PC-3 (cell line): Measurements from ENCODE around the gene UBAC2. TPM values are rescaled to one million over a fixed set of nuclear protein-coding genes. Genes with fewer than 3 reads are reported as not detected.

ENCODE experiments used
- ATAC-seq: fragments of 200-7000 bp; cut with Tn5 transposase; 2 replicates; pipeline ENCODE4 v1.9.1; 2020; ENCODE audit warnings: mild to moderate bottlenecking, moderate library complexity
- BruUV-seq: library from RNA; stranded (reverse); fragments of 400-500 nt; replicated peaks from 2 replicates; lab custom pipeline; 2021; lab: Mats Ljungman, UMichigan
- CTCF ChIA-PET: fragments of 300-600 bp; sonication (Branson Sonifier 250); formaldehyde crosslinking; loops from one replicate; lab custom pipeline; 2022; ENCODE audit warnings: antibody characterized with exemption; lab: Charles Lee
- POLR2A ChIA-PET: fragments of 300-600 bp; sonication (Branson Sonifier 250); formaldehyde crosslinking; loops from one replicate; lab custom pipeline; 2022; ENCODE audit warnings: antibody characterized with exemption; ENCODE audit not compliant: unreplicated experiment; lab: Charles Lee
- DNase-seq: peaks from one replicate; pipeline ENCODE4 v3.0.0-alpha.2; 2015
- H2AFZ ChIP-seq: fragments of 300-600 bp; sonication (generic); 2 replicates; pipeline ENCODE4 v1.6.0; 2016; ENCODE audit warnings: antibody characterized with exemption, low read length
- H3F3A ChIP-seq: fragments of 300-600 bp; sonication (generic); one replicate; pipeline ENCODE4 v1.6.0; 2017; ENCODE audit warnings: antibody characterized with exemption, low read length, control low read depth, mild to moderate bottlenecking; ENCODE audit not compliant: unreplicated experiment
- H3K27ac ChIP-seq: fragments of 300-600 bp; sonication (generic); 2 replicates; pipeline ENCODE4 v1.5.1; 2016; ENCODE audit warnings: mild to moderate bottlenecking, low read length
- H3K27me3 ChIP-seq: fragments of 300-600 bp; sonication (generic); 2 replicates; pipeline ENCODE4 v1.6.1; 2016; ENCODE audit warnings: low read length, mixed read lengths
- H3K36me3 ChIP-seq: fragments of 300-600 bp; sonication (generic); 2 replicates; pipeline ENCODE4 v1.6.1; 2016; ENCODE audit warnings: low read depth, mixed run types, low read length, mixed read lengths
- H3K4me1 ChIP-seq: fragments of 300-600 bp; sonication (generic); 2 replicates; pipeline ENCODE4 v1.5.1; 2016; ENCODE audit warnings: low read length; ENCODE audit not compliant: insufficient read depth
- H3K4me2 ChIP-seq: fragments of 300-600 bp; sonication (generic); 2 replicates; pipeline ENCODE4 v1.6.0; 2016; ENCODE audit warnings: low read length
- H3K4me3 ChIP-seq: fragments of 300-600 bp; sonication (generic); 2 replicates; pipeline ENCODE4 v1.5.1; 2016; ENCODE audit warnings: mild to moderate bottlenecking, low read length, mixed read lengths
- H3K79me2 ChIP-seq: fragments of 300-600 bp; sonication (generic); 2 replicates; pipeline ENCODE4 v1.6.1; 2017; ENCODE audit warnings: low read length, mixed read lengths
- H3K9ac ChIP-seq: fragments of 300-600 bp; sonication (generic); 2 replicates; pipeline ENCODE4 v1.6.0; 2016; ENCODE audit warnings: mild to moderate bottlenecking, low read length
- H3K9me2 ChIP-seq: fragments of 300-600 bp; sonication (generic); replicated peaks from 2 replicates; pipeline ENCODE4 v1.6.1; 2016; ENCODE audit warnings: mixed run types, low read length, mixed read lengths
- H3K9me3 ChIP-seq: fragments of 300-600 bp; sonication (generic); 2 replicates; pipeline ENCODE4 v1.6.1; 2016; ENCODE audit warnings: low read length, mixed read lengths
- H4K20me1 ChIP-seq: fragments of 300-600 bp; sonication (generic); 2 replicates; pipeline ENCODE4 v1.6.1; 2016; ENCODE audit warnings: low read length, mixed read lengths
- EZH2 ChIP-seq: fragments of 300-600 bp; sonication (generic); IDR thresholded peaks from one replicate; pipeline ENCODE4 v1.6.1; 2017; ENCODE audit warnings: antibody characterized with exemption, mild to moderate bottlenecking, low read length; ENCODE audit not compliant: unreplicated experiment
- EZH2phosphoT487 ChIP-seq: fragments of 300-600 bp; sonication (generic); IDR thresholded peaks from 2 replicates; pipeline ENCODE4 v1.6.1; 2018; ENCODE audit warnings: mild to moderate bottlenecking, antibody characterized with exemption, low read length, borderline replicate concordance
- intact Hi-C: fragments of 100-400 bp; cut with micrococcal nuclease; formaldehyde crosslinking; loops from 2 replicates; pipeline ENCODE4 v1.9.0; 2023
- total RNA-seq: library from RNA; depleted of rRNA; stranded (reverse); fragments of >200 nt; gene quantifications from 2 replicates; pipeline ENCODE4 v1.2.3, GENCODE V29; 2014
- TF ChIP-seq, protein P1 (sequence below): fragments of 300-600 bp; sonication (generic); conservative IDR thresholded peaks from 2 replicates; pipeline ENCODE4 v1.5.1; 2017; ENCODE audit warnings: antibody characterized with exemption, low read depth, mild to moderate bottlenecking, low read length

UBAC2 gene
- total RNA-seq, 1 experiment from 2014 or later = 34.5 TPM

DNA sequence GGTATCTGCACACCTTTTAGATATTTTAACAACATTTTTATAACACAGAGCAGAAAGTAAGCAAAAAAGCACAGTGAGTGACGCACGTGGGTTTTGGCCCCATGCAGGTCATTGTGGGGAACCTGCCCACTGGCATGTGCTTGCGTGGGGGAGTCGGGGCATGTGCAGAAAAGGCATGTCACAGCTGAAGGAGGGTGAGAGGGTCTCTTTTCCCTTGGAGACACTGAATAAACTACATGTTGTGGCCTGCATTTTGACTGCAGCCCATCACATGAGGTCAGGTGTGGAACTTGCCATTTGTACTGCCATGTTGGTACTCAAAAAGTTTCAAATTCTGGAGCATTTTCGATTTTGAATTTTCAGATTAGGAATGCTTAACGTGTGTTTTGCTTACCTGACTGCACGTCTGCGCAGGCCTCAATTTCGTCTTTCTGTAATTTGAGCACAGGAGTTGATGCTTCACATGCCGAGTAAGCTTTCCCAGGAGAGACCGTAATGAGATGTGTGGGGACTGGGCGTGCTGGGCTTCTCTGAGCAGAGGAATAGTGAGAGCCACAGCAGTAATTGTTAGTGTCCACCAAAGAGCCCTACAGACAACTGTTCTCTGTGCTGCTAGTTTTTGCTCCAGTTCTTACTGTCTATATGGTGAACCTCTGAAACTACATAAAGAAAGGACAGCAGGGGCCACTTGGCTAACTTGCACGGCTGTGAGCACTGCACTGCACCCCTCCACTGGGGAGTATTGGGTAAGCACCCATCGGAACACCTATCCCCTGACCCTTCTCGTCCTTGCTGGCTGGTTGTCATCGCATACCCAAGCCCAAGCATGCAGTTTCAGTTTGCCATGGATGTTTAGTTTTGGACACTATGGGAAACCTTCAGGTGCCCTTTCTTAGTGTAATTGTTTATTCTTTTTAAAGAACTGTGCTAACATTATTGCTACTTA is 179.5 kb downstream of the UBAC2 start:
- ATAC-seq (no peak), DNase-seq (no peak)
- no TSS peak for BruUV-seq
- H3K4me2 ChIP-seq = no peak overlapping the region
- POLR2A ChIA-PET = no interaction called here
- no peak overlapping the region for H3K4me3 ChIP-seq
- no peaks in the 10 kb centered on the region for H3K27me3 ChIP-seq
- H3K9ac ChIP-seq = no peak overlapping the region
- H4K20me1 ChIP-seq = no peaks in the 10 kb centered on the region
- no peak for TF ChIP-seq EZH2phosphoT487
- no peak for TF ChIP-seq EZH2
- TF ChIP-seq, protein P1, sequence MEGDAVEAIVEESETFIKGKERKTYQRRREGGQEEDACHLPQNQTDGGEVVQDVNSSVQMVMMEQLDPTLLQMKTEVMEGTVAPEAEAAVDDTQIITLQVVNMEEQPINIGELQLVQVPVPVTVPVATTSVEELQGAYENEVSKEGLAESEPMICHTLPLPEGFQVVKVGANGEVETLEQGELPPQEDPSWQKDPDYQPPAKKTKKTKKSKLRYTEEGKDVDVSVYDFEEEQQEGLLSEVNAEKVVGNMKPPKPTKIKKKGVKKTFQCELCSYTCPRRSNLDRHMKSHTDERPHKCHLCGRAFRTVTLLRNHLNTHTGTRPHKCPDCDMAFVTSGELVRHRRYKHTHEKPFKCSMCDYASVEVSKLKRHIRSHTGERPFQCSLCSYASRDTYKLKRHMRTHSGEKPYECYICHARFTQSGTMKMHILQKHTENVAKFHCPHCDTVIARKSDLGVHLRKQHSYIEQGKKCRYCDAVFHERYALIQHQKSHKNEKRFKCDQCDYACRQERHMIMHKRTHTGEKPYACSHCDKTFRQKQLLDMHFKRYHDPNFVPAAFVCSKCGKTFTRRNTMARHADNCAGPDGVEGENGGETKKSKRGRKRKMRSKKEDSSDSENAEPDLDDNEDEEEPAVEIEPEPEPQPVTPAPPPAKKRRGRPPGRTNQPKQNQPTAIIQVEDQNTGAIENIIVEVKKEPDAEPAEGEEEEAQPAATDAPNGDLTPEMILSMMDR = no peak
- H3K9me2 ChIP-seq = no peaks in the 10 kb centered on the region
- H2AFZ ChIP-seq = no peak overlapping the region
- no peaks in the 10 kb centered on the region for H3K36me3 ChIP-seq
- no peaks in the 10 kb centered on the region for H3K79me2 ChIP-seq
- no peaks in the 10 kb centered on the region; the same call in 1 of the 2 replicates for H3K4me1 ChIP-seq
- intact Hi-C loops = no loop called here
- H3F3A ChIP-seq = no peaks in the 10 kb centered on the region
- CTCF ChIA-PET = no interaction called here
- H3K27ac ChIP-seq = no peak overlapping the region
- H3K9me3 ChIP-seq = no peaks in the 10 kb centered on the region

DNA sequence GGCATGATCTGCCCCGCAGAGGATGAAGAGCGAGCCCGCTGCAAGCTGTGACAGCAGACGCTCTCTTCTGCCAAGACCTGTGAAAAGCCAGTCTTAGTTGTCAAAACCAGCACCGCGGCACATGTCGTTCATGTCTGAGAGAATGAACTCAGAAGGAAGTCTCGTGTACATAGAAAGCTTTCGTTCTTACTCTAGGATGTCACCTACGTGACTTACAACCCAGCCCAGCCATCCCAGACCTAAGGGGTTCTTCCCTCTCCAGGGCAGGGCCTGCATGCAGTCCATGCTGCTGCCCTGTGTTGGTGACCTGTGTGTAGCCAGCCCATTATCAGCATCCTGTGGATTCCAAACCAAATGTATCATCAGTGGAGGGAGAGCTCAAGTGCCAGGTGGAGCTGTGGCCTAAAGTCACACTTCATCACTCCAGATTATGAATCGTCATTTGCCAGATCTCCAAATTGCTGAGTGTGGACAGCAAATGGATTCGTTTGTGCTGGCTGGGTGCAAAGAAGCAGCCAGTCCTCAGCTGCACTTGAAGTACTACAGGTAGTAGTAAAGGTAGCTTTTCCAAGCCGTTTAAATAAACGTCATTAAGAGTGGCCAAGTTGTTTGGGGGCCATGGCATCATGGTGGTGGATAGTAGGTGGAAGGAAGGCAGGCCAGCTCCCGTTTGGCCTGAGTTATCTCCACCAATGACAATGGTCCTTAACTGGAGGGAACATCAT is 180.4 kb downstream of the UBAC2 start:
- Histone ChIP-seq H3K4me2 (no peak overlapping the region), H3K9me2 (no peaks in the 10 kb centered on the region), H3K4me1 (no peaks in the 10 kb centered on the region; the same call in 1 of the 2 replicates), H3K27ac (no peak overlapping the region), H3F3A (no peaks in the 10 kb centered on the region), H3K36me3 (no peaks in the 10 kb centered on the region), H3K4me3 (no peak overlapping the region), H3K9ac (no peak overlapping the region), H3K27me3 (no peaks in the 10 kb centered on the region), H4K20me1 (no peaks in the 10 kb centered on the region), H2AFZ (no peak overlapping the region), H3K79me2 (no peaks in the 10 kb centered on the region), H3K9me3 (no peaks in the 10 kb centered on the region)
- intact Hi-C loops = no loop called here
- TF ChIP-seq, protein P1 = no peak
- TF ChIP-seq EZH2phosphoT487 (no peak), EZH2 (no peak)
- ChIA-PET CTCF (no interaction called here), POLR2A (no interaction called here)
- no TSS peak for BruUV-seq
- ATAC-seq (no peak), DNase-seq (no peak)

DNA sequence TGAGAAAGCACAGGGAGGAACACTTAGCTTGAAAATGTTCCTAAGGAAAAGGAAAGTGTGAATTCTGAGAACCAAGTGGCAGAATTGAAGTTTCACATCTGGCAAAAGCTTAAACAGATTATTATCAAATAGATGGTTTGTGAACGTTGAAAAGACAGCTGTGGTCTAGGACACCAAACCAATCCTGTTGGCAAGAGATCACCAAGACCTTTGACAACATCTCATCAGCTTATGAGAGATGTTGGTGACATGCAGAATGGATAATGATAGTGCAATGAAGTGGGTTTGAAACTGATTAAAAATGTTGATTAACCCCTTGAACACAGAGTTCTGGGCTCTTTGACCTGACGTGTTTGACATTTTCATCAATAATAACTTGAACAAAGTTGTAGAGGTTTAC is 181.1 kb downstream of the UBAC2 start:
- H3K4me1 ChIP-seq = no peaks in the 10 kb centered on the region; the same call in 1 of the 2 replicates
- POLR2A ChIA-PET = no interaction called here
- no peaks in the 10 kb centered on the region for H4K20me1 ChIP-seq
- H3K4me2 ChIP-seq = no peak overlapping the region
- H3K9me3 ChIP-seq = no peaks in the 10 kb centered on the region
- H3K4me3 ChIP-seq = no peak overlapping the region
- no peaks in the 10 kb centered on the region for H3F3A ChIP-seq
- intact Hi-C loops = no loop called here
- no peaks in the 10 kb centered on the region for H3K36me3 ChIP-seq
- H2AFZ ChIP-seq = no peak overlapping the region
- no peaks in the 10 kb centered on the region for H3K27me3 ChIP-seq
- no peak for TF ChIP-seq EZH2phosphoT487
- no peak for TF ChIP-seq EZH2
- TF ChIP-seq, protein P1 = no peak
- CTCF ChIA-PET = no interaction called here
- H3K27ac ChIP-seq = no peak overlapping the region
- no peak for ATAC-seq
- no peak for DNase-seq
- BruUV-seq = no TSS peak
- no peaks in the 10 kb centered on the region for H3K9me2 ChIP-seq
- no peaks in the 10 kb centered on the region for H3K79me2 ChIP-seq
- no peak overlapping the region for H3K9ac ChIP-seq
